KMS-11 (cell line): ENCODE results near the gene MNX1.

Experiments
- H2AFZ ChIP-seq: fragments of 200-600 bp; sonication (generic); 2 replicates; pipeline ENCODE4 v1.6.1; 2016; ENCODE audit warnings: antibody characterized with exemption, mixed run types, low read depth
- H3K27ac ChIP-seq: fragments of 200-600 bp; sonication (generic); 2 replicates; pipeline ENCODE4 v1.6.1; 2016; ENCODE audit warnings: mild to moderate bottlenecking, mixed run types
- H3K27me3 ChIP-seq: fragments of 200-600 bp; sonication (generic); 2 replicates; pipeline ENCODE4 v1.6.1; 2017; ENCODE audit warnings: mild to moderate bottlenecking, low read depth, mixed run types, moderate library complexity; ENCODE audit not compliant: insufficient read depth
- H3K36me3 ChIP-seq: fragments of 200-600 bp; sonication (generic); 2 replicates; pipeline ENCODE4 v1.6.1; 2017; ENCODE audit warnings: mild to moderate bottlenecking, mixed run types; ENCODE audit not compliant: insufficient read depth
- H3K4me1 ChIP-seq: fragments of 200-600 bp; sonication (generic); 2 replicates; pipeline ENCODE4 v1.6.1; 2016; ENCODE audit warnings: mild to moderate bottlenecking, low read depth, mixed run types; ENCODE audit not compliant: poor library complexity, severe bottlenecking
- H3K4me2 ChIP-seq: fragments of 200-600 bp; sonication (generic); 2 replicates; pipeline ENCODE4 v1.7.0; 2016; ENCODE audit warnings: mild to moderate bottlenecking, mixed run types
- H3K4me3 ChIP-seq: fragments of 200-600 bp; sonication (generic); IDR thresholded peaks from 2 replicates; pipeline ENCODE4 v1.6.1; 2017; ENCODE audit warnings: low read depth, low read length, mixed read lengths; ENCODE audit not compliant: insufficient read depth
- H3K79me2 ChIP-seq: fragments of 200-600 bp; sonication (generic); 2 replicates; pipeline ENCODE4 v1.6.1; 2016; ENCODE audit warnings: low read depth, mixed run types; ENCODE audit not compliant: insufficient read depth
- H3K9ac ChIP-seq: fragments of 200-600 bp; sonication (generic); 2 replicates; pipeline ENCODE4 v1.6.1; 2016; ENCODE audit warnings: mild to moderate bottlenecking, mixed run types
- H4K20me1 ChIP-seq: fragments of 200-600 bp; sonication (generic); 2 replicates; pipeline ENCODE4 v1.6.1; 2016; ENCODE audit warnings: mild to moderate bottlenecking, mixed run types; ENCODE audit not compliant: insufficient read depth
- TF ChIP-seq, protein P1 (sequence below): fragments of 200-600 bp; sonication (generic); conservative IDR thresholded peaks from 2 replicates; pipeline ENCODE4 v1.6.1; 2017; ENCODE audit warnings: low read depth, mild to moderate bottlenecking, antibody characterized with exemption, low read length, moderate library complexity, mixed read lengths

Gene MNX1

GRCh38 chr7:157006829-157007469 lies 3.5 kb downstream of the MNX1 start:
- no peak overlapping the region for H3K4me3 ChIP-seq
- peaks cover 15% of the 10 kb centered on the region for H3K4me1 ChIP-seq
- peaks cover 52% of the 10 kb centered on the region for H3K79me2 ChIP-seq
- H3K27me3 ChIP-seq, result no peaks in the 10 kb centered on the region
- no peak overlapping the region for H3K27ac ChIP-seq
- no peak overlapping the region for H3K9ac ChIP-seq
- H4K20me1 ChIP-seq, result no peaks in the 10 kb centered on the region
- H3K36me3 ChIP-seq, result peaks cover 7% of the 10 kb centered on the region; the same call in 1 of the 2 replicates
- H2AFZ ChIP-seq, result no peak overlapping the region
- TF ChIP-seq, protein P1, sequence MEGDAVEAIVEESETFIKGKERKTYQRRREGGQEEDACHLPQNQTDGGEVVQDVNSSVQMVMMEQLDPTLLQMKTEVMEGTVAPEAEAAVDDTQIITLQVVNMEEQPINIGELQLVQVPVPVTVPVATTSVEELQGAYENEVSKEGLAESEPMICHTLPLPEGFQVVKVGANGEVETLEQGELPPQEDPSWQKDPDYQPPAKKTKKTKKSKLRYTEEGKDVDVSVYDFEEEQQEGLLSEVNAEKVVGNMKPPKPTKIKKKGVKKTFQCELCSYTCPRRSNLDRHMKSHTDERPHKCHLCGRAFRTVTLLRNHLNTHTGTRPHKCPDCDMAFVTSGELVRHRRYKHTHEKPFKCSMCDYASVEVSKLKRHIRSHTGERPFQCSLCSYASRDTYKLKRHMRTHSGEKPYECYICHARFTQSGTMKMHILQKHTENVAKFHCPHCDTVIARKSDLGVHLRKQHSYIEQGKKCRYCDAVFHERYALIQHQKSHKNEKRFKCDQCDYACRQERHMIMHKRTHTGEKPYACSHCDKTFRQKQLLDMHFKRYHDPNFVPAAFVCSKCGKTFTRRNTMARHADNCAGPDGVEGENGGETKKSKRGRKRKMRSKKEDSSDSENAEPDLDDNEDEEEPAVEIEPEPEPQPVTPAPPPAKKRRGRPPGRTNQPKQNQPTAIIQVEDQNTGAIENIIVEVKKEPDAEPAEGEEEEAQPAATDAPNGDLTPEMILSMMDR, result no peak
- H3K4me2 ChIP-seq, result peak overlapping the region; percentile 66; the same call in 1 of the 2 replicates

- Histone ChIP-seq H3K4me1 (peaks cover 14% of the 10 kb centered on the region), H3K4me3 (no peak overlapping the region), H3K4me2 (no peak overlapping the region), H3K36me3 (peaks cover 7% of the 10 kb centered on the region; the same call in 1 of the 2 replicates), H4K20me1 (no peaks in the 10 kb centered on the region), H3K79me2 (peaks cover 46% of the 10 kb centered on the region), H3K27ac (no peak overlapping the region), H2AFZ (no peak overlapping the region), H3K27me3 (no peaks in the 10 kb centered on the region), H3K9ac (no peak overlapping the region)
- TF ChIP-seq, protein P1, result no peak
These were observed 4.2 kb downstream of the MNX1 start for GRCh38 chr7:157006205-157006747.

GRCh38 chr7:157005456-157006204 lies 4.8 kb downstream of the MNX1 start:
- Histone ChIP-seq H2AFZ (no peak overlapping the region), H3K36me3 (peaks cover 7% of the 10 kb centered on the region; the same call in 1 of the 2 replicates), H3K4me3 (no peak overlapping the region), H4K20me1 (no peaks in the 10 kb centered on the region), H3K4me1 (peaks cover 21% of the 10 kb centered on the region), H3K27ac (no peak overlapping the region), H3K9ac (no peak overlapping the region), H3K4me2 (no peak overlapping the region), H3K27me3 (no peaks in the 10 kb centered on the region), H3K79me2 (peaks cover 41% of the 10 kb centered on the region)
- TF ChIP-seq, protein P1, result no peak

GRCh38 chr7:157004521-157005455 lies 5.7 kb downstream of the MNX1 start:
- Histone ChIP-seq H3K27ac (no peak overlapping the region), H3K27me3 (no peaks in the 10 kb centered on the region), H3K9ac (no peak overlapping the region), H2AFZ (no peak overlapping the region), H3K79me2 (peaks cover 41% of the 10 kb centered on the region), H3K4me3 (no peak overlapping the region), H3K4me1 (peaks cover 21% of the 10 kb centered on the region), H3K36me3 (peaks cover 7% of the 10 kb centered on the region; the same call in 1 of the 2 replicates), H4K20me1 (no peaks in the 10 kb centered on the region), H3K4me2 (no peak overlapping the region)
- TF ChIP-seq, protein P1, result no peak
